H1 (cell line): ENCODE data around the gene TGFBR1. TPM values are rescaled to one million over a fixed set of nuclear protein-coding genes. Genes with fewer than 3 reads are reported as not detected.

Source experiments
- CTCF ChIA-PET: fragments of 300-600 bp; sonication (Branson Sonifier 250); formaldehyde crosslinking; loops from one replicate; lab custom pipeline; 2021; ENCODE audit not compliant: partially characterized antibody; lab: Charles Lee
- POLR2A ChIA-PET: fragments of 300-600 bp; sonication (Branson Sonifier 250); formaldehyde crosslinking; loops from one replicate; lab custom pipeline; 2021; ENCODE audit warnings: inconsistent platforms; ENCODE audit not compliant: partially characterized antibody; lab: Charles Lee
- DNase-seq, 2 experiments: peaks; one replicate each; pipeline versions ENCODE4 v3.0.0 to v3.0.0-alpha.2; 2010 to 2022; ENCODE audit warnings: low spot score in 2 of 2, low read depth in 1 of 2, mixed read lengths in 1 of 2
- FAIRE-seq: peaks from 2 replicates; lab custom pipeline; 2011; peaks lifted over from hg19 to GRCh38; lab: Jason Lieb, UNC
- H2AFZ ChIP-seq: 2 replicates; pipeline ENCODE4 v1.8.1; 2012; ENCODE audit warnings: low read length, inconsistent platforms
- H2AK5ac ChIP-seq: 2 replicates; pipeline ENCODE4 v1.6.1; 2013; ENCODE audit warnings: low read depth, low read length
- H2BK120ac ChIP-seq: replicated peaks from 2 replicates; pipeline ENCODE3; 2013; ENCODE audit warnings: low read depth, low read length, inconsistent platforms
- H2BK12ac ChIP-seq: 2 replicates; pipeline ENCODE4 v1.6.1; 2013; ENCODE audit warnings: low read depth, low read length
- H2BK15ac ChIP-seq: 2 replicates; pipeline ENCODE4 v1.6.1; 2013; ENCODE audit warnings: low read length
- H2BK20ac ChIP-seq: 2 replicates; pipeline ENCODE4 v1.6.1; 2013; ENCODE audit warnings: low read length
- H2BK5ac ChIP-seq: 2 replicates; pipeline ENCODE4 v1.6.1; 2013; ENCODE audit warnings: low read depth, low read length
- H3K14ac ChIP-seq: 2 replicates; pipeline ENCODE4 v1.6.1; 2013; ENCODE audit warnings: inconsistent platforms; ENCODE audit not compliant: insufficient read length
- H3K18ac ChIP-seq: 2 replicates; pipeline ENCODE4 v1.6.1; 2013; ENCODE audit warnings: low read length; ENCODE audit errors: extremely low read depth
- H3K23ac ChIP-seq: 2 replicates; pipeline ENCODE4 v1.6.1; 2013; ENCODE audit warnings: inconsistent platforms; ENCODE audit not compliant: insufficient read length
- H3K23me2 ChIP-seq: 2 replicates; pipeline ENCODE4 v1.6.1; 2013; ENCODE audit warnings: low read depth, low read length
- H3K27ac ChIP-seq: 2 replicates; pipeline ENCODE4 v1.6.1; 2011; ENCODE audit warnings: low read depth, low read length, inconsistent platforms
- H3K27me3 ChIP-seq, 4 experiments: replicated peaks in 1 of 4; 1 replicate in 1 of 4; 2 replicates in 3 of 4; pipeline versions ENCODE4 v1.6.1 to v1.8.1; 2011 to 2013; ENCODE audit warnings: low read length in 3 of 4, mild to moderate bottlenecking in 3 of 4, inconsistent platforms in 2 of 4, mixed read lengths in 2 of 4, moderate library complexity in 1 of 4; ENCODE audit not compliant: control insufficient read depth in 3 of 4, insufficient read depth in 3 of 4; ENCODE audit errors: extremely low read depth in 1 of 4
- H3K36me3 ChIP-seq, 4 experiments: 2 replicates each; pipeline versions ENCODE4 v1.6.1 to v1.8.1; 2011 to 2013; ENCODE audit warnings: mild to moderate bottlenecking in 4 of 4, low read length in 3 of 4, moderate library complexity in 2 of 4, control low read depth in 1 of 4, inconsistent platforms in 1 of 4; ENCODE audit not compliant: insufficient read depth in 4 of 4, control insufficient read depth in 2 of 4
- H3K4ac ChIP-seq: replicated peaks from 2 replicates; pipeline ENCODE3; 2013; ENCODE audit warnings: low read length, low read depth, mixed read lengths, inconsistent platforms; ENCODE audit not compliant: insufficient read length
- H3K4me1 ChIP-seq, 4 experiments: replicated peaks in 1 of 4; 1 replicate in 1 of 4; 2 replicates in 3 of 4; pipeline versions ENCODE4 v1.6.1 to v1.8.1; 2011 to 2013; ENCODE audit warnings: low read length in 3 of 4, inconsistent platforms in 2 of 4, mixed read lengths in 1 of 4; ENCODE audit not compliant: insufficient read depth in 4 of 4, control insufficient read depth in 3 of 4
- H3K4me2 ChIP-seq, 2 experiments: 2 replicates each; pipeline versions ENCODE4 v1.6.1 to v1.8.1; 2011 to 2013; ENCODE audit warnings: low read depth in 2 of 2, low read length in 2 of 2, control low read depth in 1 of 2, inconsistent platforms in 1 of 2, mild to moderate bottlenecking in 1 of 2; ENCODE audit not compliant: insufficient read depth in 1 of 2
- H3K4me3 ChIP-seq, 4 experiments: fragments of 200-600, 300-600 bp in 1 of 4; sonication (generic), shearing (Covaris generic), sonication (Bioruptor Twin) in 1 of 4; 2 replicates each; pipeline versions ENCODE4 v1.5.1 to v1.8.1; 2011 to 2016; ENCODE audit warnings: low read length in 4 of 4, low read depth in 3 of 4, control low read depth in 2 of 4, inconsistent platforms in 2 of 4, mild to moderate bottlenecking in 2 of 4, mixed read lengths in 1 of 4, moderate library complexity in 1 of 4; ENCODE audit not compliant: insufficient read depth in 2 of 4; ENCODE audit errors: extremely low read depth in 1 of 4
- H3K56ac ChIP-seq: replicated peaks from 2 replicates; pipeline ENCODE3; 2013; ENCODE audit warnings: low read depth, mild to moderate bottlenecking, mixed read lengths, low read length, inconsistent platforms; ENCODE audit not compliant: insufficient read length
- H3K79me1 ChIP-seq: 2 replicates; pipeline ENCODE4 v1.6.1; 2013; ENCODE audit warnings: low read depth, low read length, control low read depth
- H3K79me2 ChIP-seq, 2 experiments: 2 replicates each; pipeline versions ENCODE4 v1.6.1 to v1.8.1; 2012 to 2013; ENCODE audit warnings: low read length in 2 of 2, mild to moderate bottlenecking in 2 of 2, inconsistent platforms in 1 of 2; ENCODE audit not compliant: insufficient read depth in 2 of 2, control insufficient read depth in 1 of 2
- H3K9ac ChIP-seq, 4 experiments: replicated peaks in 1 of 4; 1 replicate in 1 of 4; 2 replicates in 3 of 4; pipeline versions ENCODE4 v1.6.1 to v1.8.1; 2011 to 2013; ENCODE audit warnings: low read depth in 3 of 4, low read length in 3 of 4, control low read depth in 2 of 4, mild to moderate bottlenecking in 2 of 4, moderate library complexity in 2 of 4, inconsistent platforms in 1 of 4; ENCODE audit errors: extremely low read depth in 1 of 4
- H3K9me3 ChIP-seq, 2 experiments: 2 replicates each; pipeline versions ENCODE4 v1.6.1 to v1.8.1; 2012 to 2013; ENCODE audit warnings: mild to moderate bottlenecking in 2 of 2, moderate library complexity in 2 of 2, control low read depth in 1 of 2, inconsistent platforms in 1 of 2, low read depth in 1 of 2, low read length in 1 of 2, mixed read lengths in 1 of 2; ENCODE audit not compliant: insufficient read depth in 2 of 2
- H4K20me1 ChIP-seq, 2 experiments: replicated peaks in 1 of 2; 2 replicates each; pipeline versions ENCODE3 to v1.8.1; 2011 to 2013; ENCODE audit warnings: inconsistent platforms in 2 of 2, low read length in 2 of 2, mild to moderate bottlenecking in 1 of 2; ENCODE audit not compliant: insufficient read depth in 2 of 2, control insufficient read depth in 1 of 2
- H4K5ac ChIP-seq: 2 replicates; pipeline ENCODE4 v1.6.1; 2013; ENCODE audit warnings: low read length, low read depth, mixed read lengths, inconsistent platforms; ENCODE audit not compliant: insufficient read length
- H4K8ac ChIP-seq: 2 replicates; pipeline ENCODE4 v1.8.0; 2013; ENCODE audit warnings: mild to moderate bottlenecking, moderate library complexity, low read length, inconsistent platforms; ENCODE audit not compliant: insufficient read depth; ENCODE audit errors: extremely low read depth
- H4K91ac ChIP-seq: replicated peaks from 2 replicates; pipeline ENCODE3; 2013; ENCODE audit warnings: low read length, mixed read lengths, inconsistent platforms; ENCODE audit not compliant: insufficient read length
- YY1 ChIP-seq: IDR thresholded peaks from 2 replicates; pipeline ENCODE4 v1.6.1; 2011; ENCODE audit warnings: low read depth, mild to moderate bottlenecking, low read length
- WGBS, 2 experiments: shearing (Covaris generic) in 1 of 2; methylation state at CpG; one replicate each; pipeline versions ENCODE4 v1.1.6 to v1.1.7; 2013 to 2015; ENCODE audit warnings: low lambda C conversion rate in 2 of 2, mixed read lengths in 2 of 2, inconsistent platforms in 1 of 2, low coverage in 1 of 2, missing lambda C conversion rate in 1 of 2; ENCODE audit not compliant: insufficient replicate concordance in 2 of 2, insufficient coverage in 1 of 2, insufficient read length in 1 of 2; ENCODE audit errors: extremely low coverage in 1 of 2, missing lambda C conversion rate in 1 of 2; 5-methylcytosine and 5-hydroxymethylcytosine counted together
- polyA plus RNA-seq, 7 experiments: library from polyadenylated mRNA; depleted of rRNA in 3 of 7; stranded (reverse) in 5 of 7; unstranded in 2 of 7; fragments of >200 nt in 5 of 7; fragments of 200-250 nt in 2 of 7; gene quantifications; 1 replicate in 5 of 7; 2 replicates in 1 of 7; 4 replicates in 1 of 7; pipeline versions ENCODE4 v1.2.1 to v1.2.3, GENCODE V29; 2011 to 2013; ENCODE audit warnings: missing spikeins in 2 of 7, mixed read lengths in 2 of 7
- total RNA-seq: library from RNA; stranded (reverse); fragmentation: NEBNext Ultra II Directional; extraction: Animal tissue kit (Norgen Biotek cat#: 25700); gene quantifications from 2 replicates; pipeline ENCODE4 v1.2.1, GENCODE V29; 2021

Gene TGFBR1
- total and polyA plus RNA-seq, 2 of the 8 experiments (the other 6 are each of a cell fraction or from before 2014, with no cell fraction given) = 16.8 to 52.4 TPM

DNA sequence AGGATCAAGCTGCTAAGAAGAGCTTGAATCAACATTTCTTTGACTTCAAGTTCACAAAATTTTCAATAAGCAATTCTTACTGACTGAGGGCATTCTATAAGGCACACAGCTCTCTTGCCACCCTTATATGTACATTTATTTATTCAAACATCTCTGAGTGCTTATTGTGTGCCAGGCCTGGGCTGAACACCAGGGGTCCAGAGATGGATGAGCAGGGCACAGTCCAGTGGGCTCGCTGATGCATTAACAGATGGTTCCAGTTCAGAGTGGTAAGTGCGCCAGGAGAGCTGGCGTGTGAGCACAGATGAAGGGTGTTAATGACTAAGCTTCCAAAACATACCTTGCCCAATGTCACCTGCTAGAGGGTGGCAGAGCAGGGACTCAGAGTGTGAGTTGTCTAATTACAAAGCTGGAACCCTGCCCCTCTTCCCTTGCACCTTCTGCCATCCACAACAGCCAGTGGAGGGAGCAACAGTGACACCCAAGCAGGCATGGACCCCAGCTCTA lies 92.3 kb downstream of the TGFBR1 start:
- H3K14ac ChIP-seq = no peak overlapping the region
- H2BK15ac ChIP-seq = no peak overlapping the region
- H4K5ac ChIP-seq = no peak overlapping the region
- no peaks in the 10 kb centered on the region for H3K27me3 ChIP-seq
- H3K9ac ChIP-seq = no peak overlapping the region
- no peaks in the 10 kb centered on the region for H3K79me2 ChIP-seq
- H4K20me1 ChIP-seq = no peaks in the 10 kb centered on the region
- WGBS, 2 experiments = 94% methylated on average over 3 of the region's 3 CpGs; no CpG with 5 or more reads in 1 of the 2 experiments
- H3K23me2 ChIP-seq = no peaks in the 10 kb centered on the region
- H3K18ac ChIP-seq = no peak overlapping the region
- no peak overlapping the region for H4K91ac ChIP-seq
- no peak overlapping the region for H2AK5ac ChIP-seq
- no peak overlapping the region for H3K27ac ChIP-seq
- CTCF ChIA-PET = interaction anchor here (0.6 to 9.9 kb wide), 14 partner anchors 10 to 628 kb away, joined by 3 to 105 read pairs (median 3); no protein-coding TSS in a partner anchor
- H3K4me1 ChIP-seq = 0 out of 7 replicates have a peak, but pooled peaks cover 0 to 1% (median 0%) of the 10 kb centered on the region in 4 experiments
- POLR2A ChIA-PET = interaction anchor here (0.6 to 2.2 kb wide), 5 partner anchors 8 to 26 kb away, joined by 3 to 7 read pairs (median 3); no protein-coding TSS in a partner anchor
- TF ChIP-seq YY1 = no peak
- H2BK20ac ChIP-seq = no peak overlapping the region
- no peak overlapping the region for H3K4me3 ChIP-seq
- no peaks in the 10 kb centered on the region for H3K79me1 ChIP-seq
- H2BK120ac ChIP-seq = no peak overlapping the region
- H2BK5ac ChIP-seq = no peak overlapping the region
- no peak overlapping the region for H3K4ac ChIP-seq
- 0 out of 2 replicates have a peak overlapping the region, but pooled peaks have one; percentile 11 for H4K8ac ChIP-seq
- H3K4me2 ChIP-seq = no peak overlapping the region
- no peak overlapping the region for H2BK12ac ChIP-seq
- H3K56ac ChIP-seq = no peak overlapping the region
- no peak overlapping the region for H3K23ac ChIP-seq
- H3K9me3 ChIP-seq = no peaks in the 10 kb centered on the region
- no peak overlapping the region for H2AFZ ChIP-seq
- no peak for DNase-seq
- H3K36me3 ChIP-seq = no peaks in the 10 kb centered on the region
- no peak for FAIRE-seq
